NCI-H446 treated with DMSO at 0.1 percent for 48 hours (cell line): ENCODE data around the gene PRB3.

Experiments
- DNase-seq: peaks from one replicate; lab custom pipeline; 2025; lab: John Stamatoyannopoulos, UW

Gene PRB3

DNA sequence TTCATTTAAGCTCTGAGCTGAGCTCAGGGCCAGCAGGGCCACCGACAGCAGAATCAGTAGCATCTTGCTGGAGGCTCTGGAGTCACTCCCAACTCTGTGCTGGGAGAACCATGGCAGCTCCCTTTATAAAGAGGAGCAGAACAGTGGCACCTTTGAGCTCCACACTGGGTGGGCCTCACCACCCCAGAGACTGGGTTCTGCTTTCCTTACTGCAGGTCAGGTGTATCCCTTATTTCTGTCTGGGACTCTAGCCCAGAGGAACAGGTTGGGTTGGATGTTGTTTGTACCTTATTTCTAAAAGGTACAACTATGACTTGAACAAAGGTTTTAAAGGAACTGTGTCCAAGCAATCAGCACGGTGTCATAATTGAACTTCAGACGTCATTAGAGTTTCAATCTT, at the start of gene PRB3:
Gene PRB3, minus strand, starts transcription at position 101 of the 400 bp plus-strand sequence. Its CDS starts 38 bp downstream, at position 63.
- no peak for DNase-seq

DNA sequence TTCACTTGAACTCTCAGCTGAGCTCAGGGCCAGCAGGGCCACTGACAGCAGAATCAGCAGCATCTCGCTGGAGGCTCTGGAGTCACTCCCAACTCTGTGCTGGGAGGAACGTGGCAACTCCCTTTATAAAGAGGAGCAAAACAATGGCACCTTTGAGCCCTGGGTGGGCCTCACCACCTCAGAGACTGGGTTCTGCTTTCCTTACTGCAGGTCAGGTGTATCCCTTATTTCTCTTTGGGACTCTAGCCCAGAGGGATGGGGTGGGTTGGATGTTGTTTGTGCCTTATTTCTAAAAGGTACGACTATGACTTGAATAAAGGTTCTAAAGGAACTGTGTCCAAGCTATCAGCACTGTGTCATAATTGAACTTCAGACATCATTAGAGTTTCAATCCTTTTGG, 40.8 kb upstream of the PRB3 start, which contains the start of gene PRB4:
Gene PRB4, minus strand, starts transcription at position 101 of the 400 bp plus-strand sequence. Its CDS starts 38 bp downstream, at position 63.
- DNase-seq: no peak

DNA sequence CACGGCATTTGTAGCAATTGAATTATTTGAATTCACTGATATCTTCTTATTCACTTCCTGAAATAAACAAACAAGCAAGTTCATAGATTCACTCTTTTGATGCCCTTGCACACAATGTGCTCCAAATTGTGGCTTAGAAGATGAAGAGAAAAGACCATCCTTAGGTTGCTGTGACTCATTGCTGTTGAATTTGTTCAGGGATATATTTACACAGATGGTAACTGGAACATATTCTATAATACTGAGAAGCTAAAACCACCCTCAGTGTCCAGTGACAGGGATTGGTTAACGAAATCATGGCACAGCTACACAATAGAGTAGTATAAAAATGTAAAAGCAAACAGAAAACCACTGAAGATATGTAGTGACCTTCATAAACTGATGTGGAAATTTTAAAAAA, 37.6 kb upstream of the PRB3 start:
- no peak for DNase-seq

DNA sequence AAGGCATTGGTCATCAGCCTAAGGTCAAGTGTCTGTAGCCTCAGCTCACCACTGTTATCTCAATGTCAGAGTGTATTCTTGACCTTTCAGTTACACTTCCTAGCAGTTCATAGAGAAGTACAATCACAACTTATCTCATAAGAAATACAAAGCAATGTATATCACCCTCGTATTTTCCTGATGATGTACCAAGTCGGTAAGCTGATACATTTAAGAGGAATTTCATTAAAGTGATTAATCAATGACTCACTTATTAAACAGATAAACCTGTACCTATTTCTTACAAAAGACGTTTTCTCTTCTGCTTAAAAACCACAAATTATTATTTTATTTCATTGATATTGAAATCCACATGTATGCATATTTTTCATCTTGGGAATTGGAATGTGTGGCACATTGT, 3.9 kb upstream of the PRB3 start:
- no peak for DNase-seq

DNA sequence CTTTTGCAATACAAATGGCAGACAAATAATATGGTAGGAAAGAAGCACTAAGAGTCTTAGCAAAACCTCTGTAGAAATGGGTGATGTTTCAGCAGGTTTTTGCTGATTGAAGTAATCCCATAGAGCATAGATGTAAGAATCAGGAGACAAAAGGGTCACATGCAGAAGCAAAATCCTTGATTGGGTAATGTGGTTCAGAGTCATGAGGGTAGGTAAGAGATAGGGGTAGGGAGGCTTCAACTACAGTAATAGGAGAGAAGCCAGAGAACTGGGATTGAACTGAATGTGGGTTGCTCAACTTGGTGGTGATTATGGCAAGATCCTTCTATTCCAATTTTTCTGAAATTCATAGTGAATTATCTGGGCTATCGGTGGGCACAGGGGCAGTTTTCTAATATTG, 5.0 kb downstream of the PRB3 start:
- no peak for DNase-seq

DNA sequence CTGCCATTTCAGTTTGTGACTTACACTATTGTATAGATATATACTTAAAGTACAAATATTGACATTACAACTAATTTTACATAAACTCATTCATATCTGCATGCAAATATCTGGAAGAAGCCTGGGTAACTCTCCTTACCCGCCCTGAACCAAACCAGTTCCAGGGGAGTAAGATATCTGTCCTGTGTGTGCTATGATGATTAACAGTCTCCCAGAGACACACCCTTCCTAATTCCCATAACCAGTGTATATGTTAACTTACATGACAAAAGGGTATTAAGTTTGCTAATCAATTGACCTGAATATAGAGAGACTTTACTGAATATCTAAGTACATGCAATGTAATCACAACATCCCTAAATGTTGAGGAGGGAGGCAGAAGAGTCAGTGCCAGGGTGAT, 23.0 kb downstream of the PRB3 start:
- DNase-seq: no peak

DNA sequence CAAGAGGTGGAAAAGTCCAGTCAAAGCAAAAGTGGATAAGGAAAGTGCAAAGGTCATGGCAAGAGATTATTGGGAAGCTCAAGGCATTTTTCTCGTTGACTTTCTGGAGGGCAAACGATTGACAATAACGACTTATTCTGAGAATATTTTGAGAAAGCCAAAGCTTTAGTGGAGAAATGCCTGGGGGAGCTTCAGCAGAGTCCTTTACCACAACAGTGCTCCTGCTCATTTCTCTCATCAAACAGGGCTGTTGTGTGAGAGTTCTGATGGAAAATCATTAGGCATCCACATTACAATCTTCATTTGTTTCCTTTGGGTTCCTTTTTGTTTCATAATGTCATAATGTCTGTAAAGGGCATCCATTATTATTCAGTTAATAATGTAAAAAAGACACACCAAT, 26.9 kb downstream of the PRB3 start:
- no peak for DNase-seq

DNA sequence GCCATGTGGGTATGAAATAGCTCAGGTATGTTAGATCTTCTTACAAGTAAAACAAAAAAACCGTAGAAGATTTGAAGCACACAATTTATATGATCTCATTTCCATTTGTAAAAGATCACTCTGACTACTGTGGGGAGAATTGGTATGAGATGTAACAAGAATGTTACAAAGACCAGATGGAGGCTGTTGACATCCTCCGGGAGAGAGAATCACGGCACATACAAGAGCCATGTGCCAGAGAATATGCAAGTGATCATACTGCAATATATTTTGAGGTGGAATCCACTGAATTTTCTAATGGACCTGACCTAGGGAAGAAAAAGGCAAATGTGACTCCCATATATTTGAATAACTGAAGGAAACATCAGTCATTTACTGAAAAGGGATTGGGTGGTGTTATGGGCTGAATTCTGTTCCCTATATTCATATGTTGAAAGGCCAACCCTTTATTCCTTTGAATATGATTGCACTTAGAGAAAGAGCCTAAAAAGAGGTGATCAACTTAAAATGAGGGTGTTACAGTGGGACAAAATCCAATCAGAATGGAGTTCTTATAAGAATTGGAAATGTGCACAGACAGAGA, 29.1 kb downstream of the PRB3 start:
- no peak for DNase-seq

DNA sequence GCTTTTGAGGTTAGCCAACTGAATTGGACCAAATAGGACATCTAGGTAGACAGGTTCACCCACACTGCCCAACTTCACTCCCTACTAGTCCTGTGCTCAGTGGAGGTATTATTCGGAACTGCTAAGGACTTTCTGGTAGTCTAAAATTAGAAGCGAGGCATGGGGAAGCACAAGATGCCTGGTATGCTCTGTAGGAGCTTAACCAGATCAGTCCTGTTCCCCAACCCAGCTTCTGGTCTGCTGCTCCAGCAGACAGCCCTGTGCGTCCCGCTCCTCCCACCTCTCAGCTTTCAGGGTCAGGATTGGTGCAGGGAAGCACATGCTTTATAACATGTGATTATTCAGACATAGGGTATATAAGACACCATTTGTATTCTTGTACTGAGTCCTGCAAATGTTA, 31.2 kb downstream of the PRB3 start:
- no peak for DNase-seq

DNA sequence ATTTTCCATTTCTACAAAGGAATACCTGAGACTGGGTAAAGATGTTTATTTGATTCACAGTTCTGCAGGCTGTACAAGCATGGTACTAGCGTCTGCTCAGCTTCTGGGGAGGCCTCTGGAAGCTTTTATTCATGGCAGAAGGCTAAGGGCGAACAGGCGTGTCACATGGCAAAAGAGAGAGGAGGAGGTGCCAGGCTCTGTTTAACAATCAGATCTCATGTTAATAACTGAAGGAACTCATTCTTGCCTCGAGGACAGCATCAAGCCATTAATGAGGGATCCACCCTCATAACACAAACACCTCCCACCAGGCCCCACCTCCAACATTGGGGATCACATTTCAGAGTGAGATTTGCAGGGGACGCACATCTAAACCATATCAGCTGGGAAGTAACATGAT, 36.0 kb downstream of the PRB3 start:
- no peak for DNase-seq

DNA sequence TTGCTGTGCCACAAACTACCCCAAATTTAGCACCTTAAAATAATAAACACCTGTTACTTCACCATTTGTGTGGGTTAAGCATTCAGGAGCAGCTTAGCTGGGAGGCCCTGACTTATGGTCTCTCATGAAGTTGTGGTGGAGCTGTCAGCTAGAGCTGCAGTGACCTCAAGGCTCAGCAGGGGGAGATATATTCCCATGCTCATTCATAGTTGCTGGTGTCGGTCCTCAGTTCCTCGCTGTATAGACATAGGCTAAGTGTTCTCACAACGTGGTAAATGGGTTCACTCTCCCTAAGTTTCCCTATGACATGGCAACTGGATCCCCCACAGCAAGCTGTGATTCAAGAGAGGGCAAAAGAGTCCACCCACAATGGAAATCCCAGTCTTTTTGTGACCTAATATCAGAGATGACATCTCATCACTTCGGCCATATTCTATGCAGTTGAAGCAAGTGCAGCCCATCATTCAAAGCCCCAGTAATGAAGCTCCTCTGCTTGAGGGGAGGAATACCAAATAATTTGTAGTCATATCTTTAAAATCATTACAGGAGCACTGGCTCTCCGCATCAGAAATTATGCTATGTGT, 41.1 kb downstream of the PRB3 start:
- DNase-seq: no peak

DNA sequence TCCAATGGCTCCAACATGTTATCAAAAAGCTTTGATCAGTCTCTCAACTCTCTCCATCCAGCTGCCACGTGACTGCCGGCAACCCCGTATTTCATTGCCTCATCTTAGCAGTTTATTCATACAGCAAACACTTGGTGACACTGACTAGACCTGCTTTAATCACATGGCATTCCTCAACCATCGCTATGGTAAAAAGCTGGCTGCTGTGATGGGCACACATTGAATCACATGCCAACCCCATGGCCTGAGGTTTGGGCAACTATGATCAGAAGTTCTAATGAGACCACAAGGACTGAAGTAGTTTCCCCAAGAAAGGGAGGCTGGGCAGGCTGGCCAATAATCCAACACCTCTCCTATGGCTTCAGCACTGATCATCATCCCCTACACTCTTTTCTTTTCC, 42.1 kb downstream of the PRB3 start:
- no peak for DNase-seq
